ENCODE data around the gene ADH4. TPM values are rescaled to one million over a fixed set of nuclear protein-coding genes. Genes with fewer than 3 reads are reported as not detected.

The ADH4 gene
- total RNA-seq, 1 experiment from 2014 or later = not detected

DNA sequence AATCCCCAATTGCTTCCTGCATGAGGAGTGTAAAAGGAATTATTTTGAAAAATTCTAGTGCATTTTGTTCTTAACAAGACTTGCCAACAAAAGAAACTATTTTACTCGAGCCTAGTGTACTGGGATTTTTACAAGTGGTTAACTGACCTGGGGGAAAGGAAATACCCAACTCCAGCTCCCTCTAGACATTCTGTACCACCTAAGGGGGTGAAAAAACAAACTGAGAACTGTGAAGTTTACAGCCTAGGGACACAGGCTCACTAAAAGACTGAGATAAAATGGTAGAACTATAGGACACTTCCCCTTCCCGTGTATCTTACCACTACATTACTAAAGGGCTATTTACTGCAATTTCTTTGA lies 52.9 kb downstream of the ADH4 start:
- Histone ChIP-seq H3K27ac (ENCODE audit: low read depth, low read length, poor library complexity, severe bottlenecking) (no peak overlapping the region), H3K27me3 (replicated peaks; ENCODE audit: insufficient read depth, low read depth, low read length, poor library complexity) (no peaks in the 10 kb centered on the region), H3K9me3 (ENCODE audit: low read depth, low read length, poor library complexity, severe bottlenecking) (no peaks in the 10 kb centered on the region), H3K4me1 (ENCODE audit: insufficient read depth, low read length, poor library complexity, severe bottlenecking) (no peaks in the 10 kb centered on the region), H3K4me3 (ENCODE audit: low read depth, low read length, poor library complexity, severe bottlenecking) (no peak overlapping the region), H3K36me3 (ENCODE audit: insufficient read depth, low read length, poor library complexity, severe bottlenecking) (no peaks in the 10 kb centered on the region)
- no peak for TF ChIP-seq EZH2 (IDR thresholded peaks at IDR 0.05; ENCODE audit: borderline replicate concordance, low read depth, low read length, poor library complexity, severe bottlenecking)
- TF ChIP-seq, protein P1, sequence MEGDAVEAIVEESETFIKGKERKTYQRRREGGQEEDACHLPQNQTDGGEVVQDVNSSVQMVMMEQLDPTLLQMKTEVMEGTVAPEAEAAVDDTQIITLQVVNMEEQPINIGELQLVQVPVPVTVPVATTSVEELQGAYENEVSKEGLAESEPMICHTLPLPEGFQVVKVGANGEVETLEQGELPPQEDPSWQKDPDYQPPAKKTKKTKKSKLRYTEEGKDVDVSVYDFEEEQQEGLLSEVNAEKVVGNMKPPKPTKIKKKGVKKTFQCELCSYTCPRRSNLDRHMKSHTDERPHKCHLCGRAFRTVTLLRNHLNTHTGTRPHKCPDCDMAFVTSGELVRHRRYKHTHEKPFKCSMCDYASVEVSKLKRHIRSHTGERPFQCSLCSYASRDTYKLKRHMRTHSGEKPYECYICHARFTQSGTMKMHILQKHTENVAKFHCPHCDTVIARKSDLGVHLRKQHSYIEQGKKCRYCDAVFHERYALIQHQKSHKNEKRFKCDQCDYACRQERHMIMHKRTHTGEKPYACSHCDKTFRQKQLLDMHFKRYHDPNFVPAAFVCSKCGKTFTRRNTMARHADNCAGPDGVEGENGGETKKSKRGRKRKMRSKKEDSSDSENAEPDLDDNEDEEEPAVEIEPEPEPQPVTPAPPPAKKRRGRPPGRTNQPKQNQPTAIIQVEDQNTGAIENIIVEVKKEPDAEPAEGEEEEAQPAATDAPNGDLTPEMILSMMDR (conservative IDR thresholded peaks at IDR 0.05; ENCODE audit: low read depth, low read length) = no peak
- DNase-seq (ENCODE audit: low spot score) = no peak
- intact Hi-C loops (cut with micrococcal nuclease; ENCODE audit: unreplicated experiment) = no loop called here
- BruUV-seq (replicated peaks) = no TSS peak
- POLR2A ChIA-PET (ENCODE audit: low non-redundant PET) = interaction anchor here (0.7 kb wide), 1 partner anchor 13 kb away, joined by 4 read pairs; no protein-coding TSS in a partner anchor
- CTCF ChIA-PET = no interaction called here

DNA sequence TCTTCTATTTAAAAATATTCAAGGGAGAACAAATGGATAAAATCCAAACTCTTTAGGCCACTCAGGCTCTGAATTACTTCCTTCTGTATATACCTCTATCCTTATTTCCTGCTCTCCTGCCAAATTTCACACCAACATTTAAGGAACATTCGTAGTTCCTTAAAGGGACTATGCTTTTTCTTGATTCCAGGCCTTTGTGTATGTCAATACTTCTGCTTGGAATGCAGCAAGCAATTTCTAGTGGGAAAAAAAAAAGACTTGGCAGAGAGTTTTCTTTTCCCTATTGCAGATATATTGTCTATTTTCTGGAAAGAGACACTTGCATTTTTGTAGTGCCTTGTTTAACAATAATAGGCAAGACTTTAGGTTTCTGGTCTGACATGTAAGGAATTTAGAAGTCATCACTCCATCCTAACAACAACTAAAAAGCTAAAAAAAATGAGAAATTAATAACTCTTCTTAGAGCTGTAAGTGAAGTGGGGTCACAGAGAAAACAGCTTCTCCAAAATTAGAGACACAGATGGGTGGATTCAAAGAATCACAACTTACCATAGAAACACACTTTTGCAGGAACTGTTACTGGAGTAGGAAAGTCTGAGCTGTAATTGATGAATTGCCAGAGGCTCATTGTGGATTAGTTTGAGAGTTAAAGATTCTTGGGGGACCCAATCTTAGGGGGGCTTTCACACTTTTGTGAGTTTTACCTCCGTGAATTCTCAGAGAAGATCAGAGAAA lies 53.4 kb downstream of the ADH4 start:
- H3K4me3 ChIP-seq (ENCODE audit: low read depth, low read length, poor library complexity, severe bottlenecking) = no peak overlapping the region
- H3K4me1 ChIP-seq (ENCODE audit: insufficient read depth, low read length, poor library complexity, severe bottlenecking) = no peaks in the 10 kb centered on the region
- H3K9me3 ChIP-seq (ENCODE audit: low read depth, low read length, poor library complexity, severe bottlenecking) = no peaks in the 10 kb centered on the region
- ChIA-PET CTCF (no interaction called here), POLR2A (ENCODE audit: low non-redundant PET) (interaction anchor here (0.7 kb wide), 1 partner anchor 14 kb away, joined by 4 read pairs; no protein-coding TSS in a partner anchor)
- BruUV-seq (replicated peaks) = no TSS peak
- H3K27ac ChIP-seq (ENCODE audit: low read depth, low read length, poor library complexity, severe bottlenecking) = no peak overlapping the region
- intact Hi-C loops (cut with micrococcal nuclease; ENCODE audit: unreplicated experiment) = no loop called here
- DNase-seq (ENCODE audit: low spot score) = no peak
- H3K27me3 ChIP-seq (replicated peaks; ENCODE audit: insufficient read depth, low read depth, low read length, poor library complexity) = no peaks in the 10 kb centered on the region
- peaks cover under 1% of the 10 kb centered on the region for H3K36me3 ChIP-seq (ENCODE audit: insufficient read depth, low read length, poor library complexity, severe bottlenecking)
- TF ChIP-seq, protein P1 (conservative IDR thresholded peaks at IDR 0.05; ENCODE audit: low read depth, low read length) = no peak
- TF ChIP-seq EZH2 (IDR thresholded peaks at IDR 0.05; ENCODE audit: borderline replicate concordance, low read depth, low read length, poor library complexity, severe bottlenecking) = no peak

DNA sequence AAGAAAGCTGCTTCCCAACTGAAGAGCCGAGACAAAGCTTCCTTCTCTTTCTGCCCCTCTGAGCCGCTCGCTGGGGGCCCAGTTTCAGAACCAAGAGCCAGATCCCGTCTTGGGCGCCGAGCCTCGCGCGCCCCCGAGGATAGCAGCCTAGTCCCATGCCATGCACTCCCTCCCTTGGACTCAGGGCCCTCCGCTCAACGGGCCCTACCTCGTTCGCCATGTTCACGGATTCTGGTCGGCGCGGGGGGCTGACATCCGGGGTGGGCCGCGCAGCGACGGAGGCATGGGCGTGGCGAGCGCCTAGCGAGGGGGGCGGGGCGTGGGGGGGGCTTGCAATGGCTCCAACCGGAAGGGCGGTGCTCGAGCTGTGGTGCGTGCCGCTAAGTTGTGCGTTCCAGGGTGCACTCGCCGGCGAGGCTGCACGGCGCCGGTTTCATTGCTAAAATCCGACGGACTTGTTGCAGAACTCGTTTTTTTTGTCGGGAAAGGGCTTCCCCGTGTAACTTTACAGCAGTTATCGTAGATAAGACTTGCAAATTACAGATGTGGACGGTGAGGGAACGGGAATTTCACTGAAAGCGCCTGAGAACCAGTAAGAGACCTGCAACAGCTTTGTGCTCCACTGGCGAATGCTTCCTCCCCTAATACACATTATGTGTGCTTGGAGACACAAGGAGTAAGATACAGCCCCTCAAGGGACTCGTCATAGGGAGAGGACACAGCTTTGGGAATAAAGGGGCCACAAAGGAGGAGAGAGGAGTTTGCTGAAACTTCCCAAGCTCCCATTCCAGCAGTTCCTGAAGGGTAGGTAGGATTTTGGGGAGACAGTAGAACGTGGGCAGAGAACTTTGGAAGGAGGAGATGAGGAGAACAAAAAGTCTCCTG lies 55.4 kb downstream of the ADH4 start, which contains the start of gene ADH5:
TSS of gene ADH5 (minus strand) at position 308 of the 885 bp plus-strand sequence. CDS start at position 220, 88 bp downstream.
- Histone ChIP-seq H3K27me3 (replicated peaks; ENCODE audit: insufficient read depth, low read depth, low read length, poor library complexity) (no peaks in the 10 kb centered on the region), H3K4me3 (ENCODE audit: low read depth, low read length, poor library complexity, severe bottlenecking) (peak within 1 kb of the TSS; percentile 61), H3K9me3 (ENCODE audit: low read depth, low read length, poor library complexity, severe bottlenecking) (no peaks in the 10 kb centered on the region), H3K36me3 (ENCODE audit: insufficient read depth, low read length, poor library complexity, severe bottlenecking) (peaks cover 17% of the 10 kb centered on the region), H3K27ac (ENCODE audit: low read depth, low read length, poor library complexity, severe bottlenecking) (peak within 1 kb of the TSS; percentile 88), H3K4me1 (ENCODE audit: insufficient read depth, low read length, poor library complexity, severe bottlenecking) (no peaks in the 10 kb centered on the region)
- intact Hi-C loops (cut with micrococcal nuclease; ENCODE audit: unreplicated experiment) = no loop called here
- TSS peak; percentile 91 for BruUV-seq (replicated peaks)
- DNase-seq (ENCODE audit: low spot score) = peak; percentile 93
- ChIA-PET CTCF (interaction anchor here (0.7 to 1.0 kb wide), 2 partner anchors 93 to 151 kb away, joined by 3 read pairs; partner anchors contain the start of gene METAP1), POLR2A (ENCODE audit: low non-redundant PET) (interaction anchor here (0.6 kb wide), 1 partner anchor 1682 kb away, joined by 3 read pairs; no protein-coding TSS in a partner anchor)
- no peak for TF ChIP-seq EZH2 (IDR thresholded peaks at IDR 0.05; ENCODE audit: borderline replicate concordance, low read depth, low read length, poor library complexity, severe bottlenecking)
- TF ChIP-seq, protein P1 (conservative IDR thresholded peaks at IDR 0.05; ENCODE audit: low read depth, low read length) = no peak

Data from A673 (cell line).